ENCODE results near the gene MAP4K2. TPM values are rescaled to one million over a fixed set of nuclear protein-coding genes. Genes with fewer than 3 reads are reported as not detected.

Gene MAP4K2
- total and polyA plus RNA-seq, 2 of the 13 experiments (the other 11 are each of a cell fraction or from before 2014, with no cell fraction given): 8.3 to 17.6 TPM

DNA sequence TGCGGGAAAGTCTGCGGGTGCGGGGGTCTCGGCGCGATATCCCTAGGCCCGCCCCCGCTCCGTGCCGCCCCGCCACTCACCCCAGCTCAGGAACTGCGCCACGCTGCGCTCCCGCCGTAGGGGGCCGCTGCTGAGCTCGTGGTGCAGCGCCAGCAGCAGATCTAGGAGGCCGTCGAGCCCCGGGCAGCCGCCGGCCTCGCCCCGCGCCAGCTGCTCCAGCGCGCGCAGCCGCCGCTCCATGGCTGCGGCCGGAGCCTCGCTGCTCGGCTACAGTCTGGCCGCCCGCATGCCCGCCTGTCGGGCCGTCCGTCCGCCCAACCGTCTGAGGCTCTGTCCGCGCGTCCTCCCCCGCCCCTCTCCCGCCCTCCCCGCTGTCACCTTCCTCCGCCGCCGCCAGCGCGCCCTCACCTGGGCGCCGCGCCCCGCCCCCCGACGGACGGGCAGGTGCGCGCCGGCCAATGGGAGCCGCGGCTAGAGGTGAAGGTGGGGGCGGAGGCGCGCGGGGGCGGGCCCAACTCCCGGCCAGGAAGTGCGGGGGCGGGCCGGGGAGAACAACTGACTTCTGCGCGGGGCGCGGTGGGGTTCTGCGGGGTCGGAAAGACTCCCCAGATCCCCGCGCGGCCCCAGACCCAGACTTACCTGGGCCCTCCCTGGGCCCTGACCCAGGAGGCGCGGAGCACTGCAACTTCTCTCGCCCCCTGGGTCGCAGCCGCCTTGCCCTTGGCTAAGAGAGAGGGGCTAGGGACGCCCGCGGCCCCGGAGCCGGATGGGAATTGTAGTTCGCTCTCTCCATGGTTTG, 41.5 kb upstream of the MAP4K2 start, which contains the start of gene CDC42BPG (continued):
- TF ChIP-seq RARA (CRISPR knock-in tag; IDR thresholded peaks at IDR 0.05) (0 out of 2 replicates have a peak, but pooled peaks have one; percentile 14), GABPB1 (CRISPR knock-in tag; IDR thresholded peaks at IDR 0.05) (peak; percentile 75), GABPA (IDR thresholded peaks at IDR 0.05; ENCODE audit: low read depth, low read length) (peak; percentile 25; the same call in 1 of the 2 replicates), GABPA (CRISPR knock-in tag; IDR thresholded peaks at IDR 0.05; ENCODE audit: low read depth) (peak; percentile 68), ZEB1 (IDR thresholded peaks at IDR 0.05; ENCODE audit: insufficient replicate concordance, low read depth) (peak; percentile 94), ADNP (CRISPR knock-in tag; IDR thresholded peaks at IDR 0.05) (peak; percentile 59; the same call in 1 of the 2 replicates), ZNF235 (CRISPR knock-in tag; IDR thresholded peaks at IDR 0.05; ENCODE audit: borderline replicate concordance) (no peak), THAP11 (CRISPR knock-in tag; IDR thresholded peaks at IDR 0.05) (peak; percentile 92), ZBTB7B (CRISPR knock-in tag; IDR thresholded peaks at IDR 0.05) (peak; percentile 55; the same call in 1 of the 2 replicates), MAZ (IDR thresholded peaks at IDR 0.05; ENCODE audit: borderline replicate concordance, low read depth, low read length) (no peak; the same call in 1 of the 2 replicates), MAZ (CRISPR knock-in tag; IDR thresholded peaks at IDR 0.05; ENCODE audit: low read depth) (peak; percentile 41; the same call in 1 of the 2 replicates), ZFP91 (CRISPR knock-in tag; IDR thresholded peaks at IDR 0.05; ENCODE audit: borderline replicate concordance) (0 out of 2 replicates have a peak, but pooled peaks have one; percentile 44), PCBP1 (IDR thresholded peaks at IDR 0.05; ENCODE audit: borderline replicate concordance, low read depth, low read length) (peak; percentile 71; the same call in 1 of the 2 replicates), ZNF773 (CRISPR knock-in tag; IDR thresholded peaks at IDR 0.05; ENCODE audit: borderline replicate concordance) (0 out of 2 replicates have a peak, but pooled peaks have one; percentile 18), SP2 (CRISPR knock-in tag; IDR thresholded peaks at IDR 0.05) (peak; percentile 36; the same call in 1 of the 2 replicates), ZNF44 (CRISPR knock-in tag; IDR thresholded peaks at IDR 0.05) (no peak)
- TF ChIP-seq, protein P1, sequence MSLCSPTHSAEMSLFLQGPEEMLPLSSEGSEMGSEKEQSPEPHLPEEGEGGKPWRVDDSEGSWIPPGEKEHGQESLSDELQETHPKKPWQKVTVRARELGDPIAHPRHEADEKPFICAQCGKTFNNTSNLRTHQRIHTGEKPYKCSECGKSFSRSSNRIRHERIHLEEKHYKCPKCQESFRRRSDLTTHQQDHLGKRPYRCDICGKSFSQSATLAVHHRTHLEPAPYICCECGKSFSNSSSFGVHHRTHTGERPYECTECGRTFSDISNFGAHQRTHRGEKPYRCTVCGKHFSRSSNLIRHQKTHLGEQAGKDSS (CRISPR knock-in tag; IDR thresholded peaks at IDR 0.05; ENCODE audit: borderline replicate concordance, low read depth): peak; percentile 70; the same call in 1 of the 2 replicates
- TF ChIP-seq, protein P2, sequence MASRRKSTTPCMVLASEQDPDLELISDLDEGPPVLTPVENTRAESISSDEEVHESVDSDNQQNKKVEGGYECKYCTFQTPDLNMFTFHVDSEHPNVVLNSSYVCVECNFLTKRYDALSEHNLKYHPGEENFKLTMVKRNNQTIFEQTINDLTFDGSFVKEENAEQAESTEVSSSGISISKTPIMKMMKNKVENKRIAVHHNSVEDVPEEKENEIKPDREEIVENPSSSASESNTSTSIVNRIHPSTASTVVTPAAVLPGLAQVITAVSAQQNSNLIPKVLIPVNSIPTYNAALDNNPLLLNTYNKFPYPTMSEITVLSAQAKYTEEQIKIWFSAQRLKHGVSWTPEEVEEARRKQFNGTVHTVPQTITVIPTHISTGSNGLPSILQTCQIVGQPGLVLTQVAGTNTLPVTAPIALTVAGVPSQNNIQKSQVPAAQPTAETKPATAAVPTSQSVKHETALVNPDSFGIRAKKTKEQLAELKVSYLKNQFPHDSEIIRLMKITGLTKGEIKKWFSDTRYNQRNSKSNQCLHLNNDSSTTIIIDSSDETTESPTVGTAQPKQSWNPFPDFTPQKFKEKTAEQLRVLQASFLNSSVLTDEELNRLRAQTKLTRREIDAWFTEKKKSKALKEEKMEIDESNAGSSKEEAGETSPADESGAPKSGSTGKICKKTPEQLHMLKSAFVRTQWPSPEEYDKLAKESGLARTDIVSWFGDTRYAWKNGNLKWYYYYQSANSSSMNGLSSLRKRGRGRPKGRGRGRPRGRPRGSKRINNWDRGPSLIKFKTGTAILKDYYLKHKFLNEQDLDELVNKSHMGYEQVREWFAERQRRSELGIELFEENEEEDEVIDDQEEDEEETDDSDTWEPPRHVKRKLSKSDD (CRISPR knock-in tag; IDR thresholded peaks at IDR 0.05; ENCODE audit: low read depth): 0 out of 2 replicates have a peak, but pooled peaks have one; percentile 40
- TF ChIP-seq, protein P3, sequence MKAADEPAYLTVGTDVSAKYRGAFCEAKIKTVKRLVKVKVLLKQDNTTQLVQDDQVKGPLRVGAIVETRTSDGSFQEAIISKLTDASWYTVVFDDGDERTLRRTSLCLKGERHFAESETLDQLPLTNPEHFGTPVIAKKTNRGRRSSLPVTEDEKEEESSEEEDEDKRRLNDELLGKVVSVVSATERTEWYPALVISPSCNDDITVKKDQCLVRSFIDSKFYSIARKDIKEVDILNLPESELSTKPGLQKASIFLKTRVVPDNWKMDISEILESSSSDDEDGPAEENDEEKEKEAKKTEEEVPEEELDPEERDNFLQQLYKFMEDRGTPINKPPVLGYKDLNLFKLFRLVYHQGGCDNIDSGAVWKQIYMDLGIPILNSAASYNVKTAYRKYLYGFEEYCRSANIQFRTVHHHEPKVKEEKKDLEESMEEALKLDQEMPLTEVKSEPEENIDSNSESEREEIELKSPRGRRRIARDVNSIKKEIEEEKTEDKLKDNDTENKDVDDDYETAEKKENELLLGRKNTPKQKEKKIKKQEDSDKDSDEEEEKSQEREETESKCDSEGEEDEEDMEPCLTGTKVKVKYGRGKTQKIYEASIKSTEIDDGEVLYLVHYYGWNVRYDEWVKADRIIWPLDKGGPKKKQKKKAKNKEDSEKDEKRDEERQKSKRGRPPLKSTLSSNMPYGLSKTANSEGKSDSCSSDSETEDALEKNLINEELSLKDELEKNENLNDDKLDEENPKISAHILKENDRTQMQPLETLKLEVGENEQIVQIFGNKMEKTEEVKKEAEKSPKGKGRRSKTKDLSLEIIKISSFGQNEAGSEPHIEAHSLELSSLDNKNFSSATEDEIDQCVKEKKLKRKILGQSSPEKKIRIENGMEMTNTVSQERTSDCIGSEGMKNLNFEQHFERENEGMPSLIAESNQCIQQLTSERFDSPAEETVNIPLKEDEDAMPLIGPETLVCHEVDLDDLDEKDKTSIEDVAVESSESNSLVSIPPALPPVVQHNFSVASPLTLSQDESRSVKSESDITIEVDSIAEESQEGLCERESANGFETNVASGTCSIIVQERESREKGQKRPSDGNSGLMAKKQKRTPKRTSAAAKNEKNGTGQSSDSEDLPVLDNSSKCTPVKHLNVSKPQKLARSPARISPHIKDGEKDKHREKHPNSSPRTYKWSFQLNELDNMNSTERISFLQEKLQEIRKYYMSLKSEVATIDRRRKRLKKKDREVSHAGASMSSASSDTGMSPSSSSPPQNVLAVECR (CRISPR knock-in tag; IDR thresholded peaks at IDR 0.05; ENCODE audit: borderline replicate concordance): peak; percentile 57; the same call in 1 of the 2 replicates
